Fibroblast of lung (primary cell): Measurements from ENCODE around the gene SH2D7.

Experiments used
- EZH2 ChIP-seq: IDR thresholded peaks from 2 replicates; pipeline ENCODE4 v1.5.1; 2012; ENCODE audit warnings: low read length, control low read depth, mild to moderate bottlenecking; ENCODE audit errors: missing control alignments
- TF ChIP-seq, protein P1 (sequence below), 2 donors: IDR thresholded peaks in 1 of 2; conservative IDR thresholded peaks in 1 of 2; 1 replicate in 1 of 2; 2 replicates in 1 of 2; pipeline ENCODE4 v1.5.1; 2011 to 2012; ENCODE audit warnings: low read length in 2 of 2, control low read depth in 1 of 2, inconsistent platforms in 1 of 2, low read depth in 1 of 2, mild to moderate bottlenecking in 1 of 2

DNA sequence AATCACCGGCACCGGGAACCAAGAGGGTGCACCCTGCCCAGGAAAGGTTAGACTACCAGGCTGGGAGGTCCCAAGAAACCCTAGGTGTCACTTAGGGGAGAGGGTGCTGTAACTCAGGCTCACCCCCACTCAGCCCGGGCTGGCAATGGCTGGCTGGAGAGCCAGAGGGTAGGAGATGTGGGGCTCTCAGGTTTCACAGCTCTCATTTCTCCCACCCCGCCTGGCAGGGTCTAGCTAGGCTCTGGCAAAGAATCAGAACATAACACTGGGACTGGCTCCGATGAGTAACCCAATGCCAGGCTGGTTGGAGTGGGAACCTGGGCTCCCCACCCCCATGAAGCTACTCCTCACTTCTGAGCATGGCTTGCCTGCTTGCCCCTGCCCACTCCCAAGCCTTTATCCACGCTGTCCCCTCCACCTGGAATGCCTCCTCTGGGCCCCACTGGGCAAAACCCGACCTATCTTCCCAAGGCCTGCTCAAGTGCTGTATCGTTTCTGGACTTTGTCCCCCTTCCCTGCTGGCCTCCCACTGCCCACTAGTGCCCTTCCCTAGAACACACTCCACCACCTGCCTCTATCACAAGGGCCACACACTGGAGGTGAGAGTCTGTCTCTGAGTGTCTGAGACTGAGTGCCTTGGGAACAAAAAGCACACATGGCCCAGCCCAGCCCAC, 36.9 kb downstream of the SH2D7 start:
- TF ChIP-seq, protein P1, sequence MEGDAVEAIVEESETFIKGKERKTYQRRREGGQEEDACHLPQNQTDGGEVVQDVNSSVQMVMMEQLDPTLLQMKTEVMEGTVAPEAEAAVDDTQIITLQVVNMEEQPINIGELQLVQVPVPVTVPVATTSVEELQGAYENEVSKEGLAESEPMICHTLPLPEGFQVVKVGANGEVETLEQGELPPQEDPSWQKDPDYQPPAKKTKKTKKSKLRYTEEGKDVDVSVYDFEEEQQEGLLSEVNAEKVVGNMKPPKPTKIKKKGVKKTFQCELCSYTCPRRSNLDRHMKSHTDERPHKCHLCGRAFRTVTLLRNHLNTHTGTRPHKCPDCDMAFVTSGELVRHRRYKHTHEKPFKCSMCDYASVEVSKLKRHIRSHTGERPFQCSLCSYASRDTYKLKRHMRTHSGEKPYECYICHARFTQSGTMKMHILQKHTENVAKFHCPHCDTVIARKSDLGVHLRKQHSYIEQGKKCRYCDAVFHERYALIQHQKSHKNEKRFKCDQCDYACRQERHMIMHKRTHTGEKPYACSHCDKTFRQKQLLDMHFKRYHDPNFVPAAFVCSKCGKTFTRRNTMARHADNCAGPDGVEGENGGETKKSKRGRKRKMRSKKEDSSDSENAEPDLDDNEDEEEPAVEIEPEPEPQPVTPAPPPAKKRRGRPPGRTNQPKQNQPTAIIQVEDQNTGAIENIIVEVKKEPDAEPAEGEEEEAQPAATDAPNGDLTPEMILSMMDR (conservative IDR thresholded peaks at IDR 0.05 in 1 of 2, IDR thresholded peaks at IDR 0.05 in 1 of 2; ENCODE audit: low read depth in 1 of 2, low read length in 2 of 2): no peak
- no peak for TF ChIP-seq EZH2
